GM23248 (cell line): Measurements from ENCODE around the gene COCH.

Source experiments
- EZH2 ChIP-seq: fragments of 200-600 bp; sonication (generic); IDR thresholded peaks from 2 replicates; pipeline ENCODE4 v1.6.1; 2018; ENCODE audit warnings: antibody characterized with exemption, mild to moderate bottlenecking; ENCODE audit not compliant: insufficient read depth, poor library complexity, severe bottlenecking
- EZH2phosphoT487 ChIP-seq: fragments of 200-600 bp; sonication (generic); IDR thresholded peaks from 2 replicates; pipeline ENCODE4 v1.6.1; 2018; ENCODE audit warnings: antibody characterized with exemption, moderate library complexity, mild to moderate bottlenecking, low read depth; ENCODE audit not compliant: insufficient read depth

DNA sequence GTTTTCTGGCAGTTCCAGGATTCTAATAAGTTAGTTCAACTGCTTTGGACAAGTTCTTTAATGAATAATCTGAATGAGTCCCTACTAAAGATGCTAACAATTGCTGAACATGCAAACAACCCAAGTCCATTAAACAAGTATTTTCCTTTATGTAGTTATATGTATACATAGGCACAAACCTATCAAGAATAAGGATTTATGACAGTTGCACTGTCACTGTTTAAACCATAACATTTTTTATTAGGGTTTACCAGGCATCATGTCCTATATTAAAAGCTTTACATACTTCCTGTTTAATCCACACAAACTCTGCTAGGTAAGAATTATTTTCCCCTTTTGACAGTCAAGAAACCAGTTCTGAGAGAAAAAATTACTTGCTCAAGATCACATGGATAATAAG, 31.9 kb upstream of the COCH start:
- TF ChIP-seq EZH2phosphoT487 (no peak), EZH2 (no peak)
